C4-2B (cell line): ENCODE results near the gene MPP7.

Experiments used
- CTCF ChIP-seq: fragments of 450-650 bp; conservative IDR thresholded peaks from 2 replicates; pipeline ENCODE4 v1.5.1; 2017; ENCODE audit warnings: mild to moderate bottlenecking
- ZFX ChIP-seq: fragments of 450-650 bp; IDR thresholded peaks from 2 replicates; pipeline ENCODE4 v1.6.1; 2017

- no peak for TF ChIP-seq CTCF
- TF ChIP-seq ZFX: no peak
Measured at GRCh38 chr10:28328346-28328745, 25.5 kb upstream of the MPP7 start.
